HG03460 (cell line): ENCODE measurements around the gene NGFR.

Experiments used
- ATAC-seq: cut with Tn5 transposase; IDR thresholded peaks from one replicate; pipeline ENCODE4 v1.9.1; 2021; ENCODE audit not compliant: unreplicated experiment

NGFR gene

GRCh38 chr17:49557312-49558024 is 62.4 kb downstream of the NGFR start:
- no peak for ATAC-seq
